Activated CD4-positive, alpha-beta T cell treated with anti-CD3 and anti-CD28 coated beads for 24 hours (primary cell): ENCODE results near the gene CD2.
A peak's percentile ranks its signal among the peaks of the same experiment; 100 is the strongest.

ENCODE experiments used
- DNase-seq, 2 donors: peaks; one replicate each; pipeline ENCODE4 v3.0.0-alpha.2; 2020; ENCODE audit warnings: low read depth in 2 of 2

The CD2 gene, protein sequence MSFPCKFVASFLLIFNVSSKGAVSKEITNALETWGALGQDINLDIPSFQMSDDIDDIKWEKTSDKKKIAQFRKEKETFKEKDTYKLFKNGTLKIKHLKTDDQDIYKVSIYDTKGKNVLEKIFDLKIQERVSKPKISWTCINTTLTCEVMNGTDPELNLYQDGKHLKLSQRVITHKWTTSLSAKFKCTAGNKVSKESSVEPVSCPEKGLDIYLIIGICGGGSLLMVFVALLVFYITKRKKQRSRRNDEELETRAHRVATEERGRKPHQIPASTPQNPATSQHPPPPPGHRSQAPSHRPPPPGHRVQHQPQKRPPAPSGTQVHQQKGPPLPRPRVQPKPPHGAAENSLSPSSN

DNA sequence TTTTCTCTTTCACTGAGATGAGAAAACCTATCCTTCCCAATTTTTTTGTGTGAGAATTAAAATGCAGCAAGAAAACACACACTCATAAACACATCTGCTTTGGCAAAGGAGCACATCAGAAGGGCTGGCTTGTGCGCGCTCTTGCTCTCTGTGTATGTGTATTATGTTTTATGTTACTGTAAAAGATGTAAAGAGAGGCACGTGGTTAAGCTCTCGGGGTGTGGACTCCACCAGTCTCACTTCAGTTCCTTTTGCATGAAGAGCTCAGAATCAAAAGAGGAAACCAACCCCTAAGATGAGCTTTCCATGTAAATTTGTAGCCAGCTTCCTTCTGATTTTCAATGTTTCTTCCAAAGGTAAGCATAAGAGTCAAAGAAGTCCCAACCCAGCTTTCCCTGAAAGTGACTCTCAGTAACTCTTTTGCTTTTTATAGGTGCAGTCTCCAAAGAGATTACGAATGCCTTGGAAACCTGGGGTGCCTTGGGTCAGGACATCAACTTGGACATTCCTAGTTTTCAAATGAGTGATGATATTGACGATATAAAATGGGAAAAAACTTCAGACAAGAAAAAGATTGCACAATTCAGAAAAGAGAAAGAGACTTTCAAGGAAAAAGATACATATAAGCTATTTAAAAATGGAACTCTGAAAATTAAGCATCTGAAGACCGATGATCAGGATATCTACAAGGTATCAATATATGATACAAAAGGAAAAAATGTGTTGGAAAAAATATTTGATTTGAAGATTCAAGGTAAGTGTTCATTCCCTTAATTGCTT is at the start of gene CD2:
TSS of gene CD2 (plus strand) at position 233 of the 780 bp plus-strand sequence. CDS start at position 296, 63 bp downstream.
- peak in 1 of 2 donors; percentile 42 for DNase-seq

DNA sequence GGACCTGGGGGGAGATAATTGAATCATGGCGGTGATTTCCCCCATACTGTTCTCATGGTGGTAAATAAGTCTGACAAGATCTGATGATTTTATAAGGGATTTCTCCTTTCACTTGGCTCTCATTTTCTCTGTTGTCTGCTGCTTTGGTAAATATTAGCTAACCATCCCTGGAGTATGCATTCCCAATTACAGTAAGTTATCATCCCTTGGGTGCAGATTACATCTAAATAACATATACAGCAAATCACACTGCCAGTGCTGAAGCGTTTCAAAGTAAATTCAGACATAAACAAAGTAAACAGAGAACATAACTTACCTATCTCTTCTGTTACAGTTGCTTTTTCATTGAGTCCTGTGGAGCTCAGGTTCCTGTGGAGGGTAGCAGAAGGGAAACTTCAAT is 48.1 kb upstream of the CD2 start:
- DNase-seq, result no peak

DNA sequence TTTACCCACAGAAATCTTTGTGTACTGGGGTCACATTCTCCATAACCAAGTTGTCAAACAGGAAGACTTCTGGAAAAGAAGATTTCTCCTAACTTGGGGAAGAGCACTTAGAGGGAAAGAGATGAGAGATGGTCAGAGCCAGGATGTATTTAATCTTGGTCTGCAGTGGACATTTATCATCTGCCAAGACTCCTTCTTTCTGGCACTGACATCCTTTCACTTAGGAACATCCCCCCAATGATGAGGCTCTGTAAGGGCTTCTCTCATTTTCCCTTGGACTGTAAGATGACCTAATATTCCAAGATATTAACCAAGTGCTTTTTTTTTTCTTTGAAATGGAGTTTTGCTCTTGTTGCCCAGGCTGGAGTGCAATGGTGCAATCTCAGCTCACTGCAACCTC is 47.4 kb upstream of the CD2 start:
- no peak for DNase-seq

DNA sequence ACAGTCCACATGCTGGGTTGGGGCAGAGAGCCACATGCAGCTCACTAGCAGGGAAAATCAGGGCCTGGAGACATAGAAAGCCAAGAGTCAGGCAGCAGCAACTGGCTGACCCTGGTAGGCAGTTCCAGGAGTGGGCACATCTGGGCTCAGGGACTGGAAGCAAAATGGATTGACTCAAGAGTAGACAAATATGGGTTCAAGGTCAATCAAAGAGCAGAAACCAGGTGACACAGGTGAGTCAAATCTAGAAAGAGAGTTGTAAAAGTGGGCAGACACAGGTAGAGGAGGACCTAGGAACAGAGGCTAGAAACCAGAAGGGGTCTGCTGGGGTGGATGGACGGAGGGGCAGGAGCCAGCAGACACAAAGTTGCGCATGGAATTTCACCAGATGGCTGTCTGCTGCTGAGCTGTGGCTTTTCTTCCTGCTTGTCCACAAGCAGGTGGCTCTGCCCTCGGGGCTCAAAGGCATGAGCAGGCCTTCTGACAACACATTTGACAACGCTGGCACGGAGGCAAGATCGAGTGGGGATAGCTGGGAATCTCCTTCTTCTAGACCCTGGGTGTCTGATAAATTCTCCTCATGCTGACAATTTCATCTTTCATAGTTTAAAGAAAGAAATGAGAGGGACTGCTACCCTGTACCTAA is 45.9 kb upstream of the CD2 start:
- DNase-seq, result no peak

DNA sequence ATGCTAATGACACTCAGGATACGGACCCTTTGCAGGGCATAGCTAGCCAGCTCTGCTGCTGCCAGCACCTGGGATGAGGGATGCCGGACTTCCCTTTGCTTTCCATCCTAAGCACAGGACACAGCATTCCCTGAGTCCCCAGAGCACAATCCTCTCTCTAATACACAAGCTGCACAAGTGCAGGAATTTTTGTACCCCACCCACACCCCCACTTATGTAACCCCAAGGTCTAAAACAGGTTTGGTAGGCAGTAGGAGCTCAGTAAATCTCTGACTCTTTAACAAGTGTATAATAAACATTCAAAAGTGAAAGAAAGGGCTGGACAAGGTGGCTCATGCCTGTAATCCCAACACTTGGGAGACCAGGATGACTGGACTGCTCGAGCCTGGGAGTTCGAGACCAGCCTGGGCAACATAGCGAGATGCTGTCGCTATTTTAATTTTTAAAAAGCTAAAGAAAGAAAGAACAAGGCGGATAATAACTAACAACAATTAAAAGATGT is 44.5 kb upstream of the CD2 start:
- DNase-seq, result no peak

DNA sequence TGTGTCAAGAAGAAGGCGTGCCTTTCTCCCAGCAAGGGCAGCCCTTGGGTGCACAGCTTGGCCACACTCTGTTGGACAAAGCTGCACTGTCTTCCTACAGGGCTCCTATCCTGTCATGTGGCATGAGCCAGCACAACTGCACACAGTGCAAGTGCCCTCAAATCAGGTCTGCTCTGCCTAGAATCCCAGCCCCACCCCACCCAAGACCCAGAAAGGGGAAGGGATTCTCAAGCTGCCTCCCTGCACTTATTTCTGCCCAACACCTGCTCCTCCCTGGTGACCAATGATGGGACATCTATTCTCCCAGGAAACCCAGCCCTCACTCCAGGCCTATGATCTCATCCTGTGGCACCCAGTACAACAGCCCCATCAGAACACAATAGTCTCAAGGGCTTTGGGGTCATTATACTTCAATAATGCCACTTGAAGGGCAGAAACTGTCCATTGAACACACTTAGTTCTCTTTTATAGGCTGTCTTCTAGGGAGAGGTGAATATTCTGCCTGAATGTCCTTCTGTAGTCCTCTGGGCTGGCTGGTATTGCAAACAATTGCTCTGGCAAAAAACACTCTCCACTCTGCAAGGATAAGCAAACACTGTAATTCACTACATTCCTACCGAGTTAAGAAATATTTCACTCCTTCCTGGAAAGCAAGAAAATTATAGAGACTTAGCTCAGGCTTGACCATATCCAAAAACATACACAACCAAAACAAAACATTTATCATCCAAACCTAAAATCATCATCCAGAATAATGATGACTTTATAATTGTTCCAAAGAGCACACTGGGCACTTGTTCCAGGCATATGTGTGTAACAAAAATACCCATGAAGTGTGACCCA is 43.6 kb upstream of the CD2 start:
- no peak for DNase-seq

DNA sequence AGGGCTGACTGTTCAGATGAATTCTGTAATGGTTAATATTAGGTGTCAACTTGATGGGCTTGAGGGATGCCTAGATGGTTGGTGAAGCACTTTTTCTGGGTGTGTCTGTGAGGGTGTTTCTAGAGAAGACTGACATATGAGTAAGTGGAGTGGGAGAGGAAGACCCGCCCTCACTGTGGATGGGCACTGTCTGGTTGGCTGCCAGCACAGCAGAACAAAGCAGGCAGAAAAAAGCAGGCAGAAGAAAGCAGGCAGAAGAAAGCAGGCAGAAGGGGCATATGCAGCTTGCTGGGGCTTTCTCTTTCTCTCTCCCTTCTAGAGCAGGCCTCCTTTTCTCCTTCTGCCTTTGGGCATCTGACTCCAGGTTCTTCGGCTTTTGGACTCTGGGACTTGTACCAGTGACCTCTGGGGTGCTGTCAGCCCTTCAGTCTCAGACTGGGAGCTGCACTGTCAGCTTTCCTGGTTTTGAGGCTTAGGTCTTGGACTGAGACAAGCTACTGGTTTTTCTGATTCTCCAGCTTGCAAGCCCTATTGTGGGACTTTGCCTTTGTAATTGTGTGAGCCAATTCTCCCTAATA is 42.9 kb upstream of the CD2 start:
- DNase-seq, result peak in 1 of 2 donors; percentile 14

DNA sequence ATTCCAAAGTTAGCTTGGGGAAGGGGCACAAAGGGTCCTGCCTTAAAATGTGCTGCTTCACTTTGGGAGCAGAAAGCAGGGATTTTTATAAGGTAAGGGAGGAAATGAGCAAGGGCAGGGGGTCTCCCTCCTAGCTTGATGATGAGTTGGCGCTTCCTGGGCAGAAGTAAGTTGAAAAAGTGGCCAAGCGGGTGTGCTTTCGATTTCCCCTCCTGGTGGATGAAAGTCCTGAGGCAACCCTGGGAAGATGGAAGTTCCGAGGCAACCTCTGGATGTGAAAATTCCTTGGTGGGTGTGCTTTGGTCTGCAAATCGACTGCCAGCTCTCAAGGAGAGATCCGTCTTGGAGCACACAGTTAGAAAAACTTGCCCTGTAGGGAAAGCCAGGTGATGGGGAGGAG is 41.7 kb upstream of the CD2 start:
- DNase-seq, result no peak

DNA sequence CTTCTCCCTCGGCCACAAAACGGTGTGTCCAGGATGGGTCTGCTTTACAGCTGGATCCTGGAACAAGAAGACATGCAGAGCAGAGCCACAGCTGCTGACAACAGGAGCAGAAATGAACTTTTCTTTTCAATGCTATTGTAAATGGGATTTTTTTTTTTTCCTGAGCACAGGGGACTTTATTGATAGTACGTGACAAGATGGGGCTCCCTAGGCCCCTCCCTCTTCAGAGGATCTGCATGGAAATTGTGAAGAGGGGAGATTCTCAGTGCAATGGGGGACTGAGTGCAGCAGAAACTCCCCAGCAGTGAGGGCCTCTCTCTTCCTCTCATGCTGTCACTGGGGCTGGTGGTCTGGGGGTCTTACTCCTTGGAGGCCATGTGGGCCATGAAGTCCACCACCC is 40.8 kb upstream of the CD2 start:
- no peak for DNase-seq

DNA sequence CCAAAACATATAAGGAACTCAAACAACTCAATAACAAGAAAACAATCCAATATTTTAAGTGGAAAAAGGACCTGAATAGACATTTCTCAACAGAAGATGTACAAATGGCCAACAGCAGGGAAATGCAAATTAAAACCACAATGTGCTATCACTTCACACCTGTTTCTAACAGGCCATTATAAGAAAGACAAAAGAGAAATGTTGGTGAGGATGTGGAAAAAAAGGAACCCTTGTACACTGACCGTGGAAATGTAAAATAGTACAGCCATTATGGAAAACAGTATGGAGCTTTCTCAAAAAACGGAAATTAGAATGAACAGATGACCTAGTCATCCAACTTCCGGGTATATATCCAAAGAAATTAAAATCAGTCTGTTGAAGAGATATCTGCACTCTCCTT is 37.8 kb upstream of the CD2 start:
- no peak for DNase-seq

DNA sequence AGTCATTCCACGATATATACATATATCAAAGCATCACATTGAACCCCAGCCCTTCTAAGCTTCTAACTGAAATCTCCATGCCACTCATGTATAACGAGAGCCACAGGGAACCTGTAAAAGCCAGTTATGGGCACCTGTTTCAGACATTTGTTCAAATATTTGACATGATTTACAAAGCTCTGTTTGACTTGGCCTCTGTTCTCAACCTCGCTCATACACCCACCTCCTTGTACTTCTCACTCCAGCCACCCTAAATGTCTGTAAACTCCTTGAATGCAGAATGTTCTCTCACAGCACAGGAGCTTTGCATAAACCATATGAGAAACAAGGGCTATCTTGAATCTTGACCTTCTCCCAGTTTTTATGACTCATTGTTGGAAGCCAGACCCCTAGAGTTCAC is 36.9 kb upstream of the CD2 start:
- no peak for DNase-seq

DNA sequence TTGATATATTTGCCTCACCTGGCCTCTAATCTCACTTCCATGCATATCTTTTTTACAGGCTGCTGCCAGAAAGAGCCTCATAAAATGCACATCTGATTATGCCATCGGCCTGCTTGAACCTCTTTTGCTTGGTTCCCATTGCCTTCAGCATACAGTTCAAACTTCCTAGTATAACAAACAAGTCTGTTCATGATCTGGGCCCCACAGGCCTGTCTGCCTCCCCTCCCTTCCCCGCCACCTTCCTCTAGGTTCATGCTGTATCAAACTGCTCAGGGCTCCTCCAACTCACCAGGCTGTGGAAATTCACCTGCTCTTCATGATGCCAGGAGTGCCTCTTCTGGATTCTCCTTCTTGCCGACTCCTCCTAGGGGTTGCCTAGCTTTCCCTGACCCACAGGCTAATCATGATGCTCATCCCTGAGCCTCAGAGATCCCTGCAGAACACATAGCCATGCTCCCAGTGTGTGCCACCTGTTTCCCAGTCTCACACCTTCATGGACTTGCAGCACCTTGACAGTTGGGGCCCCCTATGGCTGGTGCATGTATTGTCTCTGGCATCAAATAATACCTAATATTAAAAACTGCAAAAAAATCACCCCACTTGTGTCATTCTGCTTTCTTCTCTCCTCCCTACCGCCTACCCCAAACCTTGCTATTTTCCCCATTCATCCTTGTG is 33.7 kb upstream of the CD2 start:
- DNase-seq, result no peak

DNA sequence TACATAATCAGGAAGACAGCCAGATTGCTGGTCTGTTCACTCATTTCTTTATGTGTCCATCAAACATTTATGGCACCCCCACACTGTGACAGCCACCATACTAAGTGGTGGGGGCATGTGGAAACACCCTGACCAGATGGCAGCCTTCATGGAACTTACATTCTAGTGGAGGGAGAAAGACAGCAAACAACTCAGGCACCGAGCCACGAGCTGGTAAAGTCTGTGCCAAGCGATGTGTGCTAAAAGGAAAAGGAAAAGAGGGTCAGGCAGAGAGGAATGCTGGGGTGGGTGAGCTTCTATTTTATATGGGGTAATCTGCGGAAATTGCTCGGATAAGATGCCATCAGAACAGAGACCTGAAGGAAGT is 33.2 kb upstream of the CD2 start:
- DNase-seq, result no peak

DNA sequence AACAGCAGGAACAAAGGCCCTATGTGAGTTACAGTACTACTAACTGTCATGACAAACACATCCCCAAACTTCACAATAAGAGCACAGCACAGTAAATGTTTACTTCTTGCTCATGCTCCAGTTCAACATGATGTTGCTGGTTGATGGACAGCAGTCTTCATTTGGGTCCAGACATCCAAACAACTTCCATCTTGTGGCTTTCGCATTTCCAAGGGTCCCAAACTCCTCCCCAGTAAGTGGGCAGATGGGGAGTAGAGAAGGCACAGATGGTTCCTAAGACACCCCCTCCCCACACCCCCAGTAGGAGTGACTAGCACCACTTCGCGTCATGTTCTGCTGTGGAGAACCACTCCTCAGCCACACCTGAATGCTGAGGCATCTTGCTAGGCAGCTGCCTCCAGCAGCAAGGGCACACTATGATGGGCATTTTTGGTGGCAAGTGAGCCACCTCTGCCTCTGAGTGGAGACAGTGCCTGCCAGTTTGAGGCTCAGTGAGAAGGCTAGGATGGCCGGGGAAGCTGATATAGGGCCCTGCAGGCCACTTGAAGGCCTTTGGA is 32.7 kb upstream of the CD2 start:
- no peak for DNase-seq

DNA sequence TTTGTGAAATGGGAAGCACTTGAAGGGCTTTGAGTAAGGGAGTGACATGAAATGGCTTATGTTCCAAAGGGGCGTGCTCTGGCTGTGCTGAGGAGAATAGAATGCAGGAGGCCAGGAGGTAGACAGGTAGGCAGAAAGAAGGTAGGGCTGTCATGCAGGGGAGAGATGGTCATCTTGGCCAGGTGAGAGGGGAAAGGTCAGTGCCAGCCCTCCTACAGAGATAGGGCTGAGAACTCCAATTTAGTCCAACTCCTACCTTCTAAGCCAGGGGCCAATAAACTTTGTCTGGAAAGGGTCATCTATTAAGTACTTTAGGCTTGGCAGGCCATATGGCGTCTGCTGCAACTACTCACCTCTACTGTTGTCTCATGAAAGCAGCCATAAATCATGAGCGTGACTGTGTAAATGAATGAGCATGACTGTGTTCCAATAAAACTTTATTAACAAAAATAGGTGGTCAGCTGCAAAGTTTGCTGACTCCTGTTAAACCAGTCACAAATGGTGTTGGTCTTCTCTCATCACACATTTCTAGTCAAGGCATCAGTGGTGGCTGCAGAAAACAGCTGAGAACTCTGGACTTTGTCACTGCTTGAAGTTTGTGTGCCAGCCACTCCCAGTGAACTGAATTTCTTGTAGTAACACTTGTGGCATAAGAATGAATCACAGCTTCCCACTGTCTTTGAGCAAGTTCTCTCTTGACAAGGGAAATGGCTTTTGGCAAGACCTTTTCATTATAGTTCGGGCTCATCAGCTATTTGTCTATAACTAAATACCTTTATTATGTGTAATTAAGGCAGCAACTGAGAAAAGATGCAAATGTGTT is 32.0 kb upstream of the CD2 start:
- no peak for DNase-seq

DNA sequence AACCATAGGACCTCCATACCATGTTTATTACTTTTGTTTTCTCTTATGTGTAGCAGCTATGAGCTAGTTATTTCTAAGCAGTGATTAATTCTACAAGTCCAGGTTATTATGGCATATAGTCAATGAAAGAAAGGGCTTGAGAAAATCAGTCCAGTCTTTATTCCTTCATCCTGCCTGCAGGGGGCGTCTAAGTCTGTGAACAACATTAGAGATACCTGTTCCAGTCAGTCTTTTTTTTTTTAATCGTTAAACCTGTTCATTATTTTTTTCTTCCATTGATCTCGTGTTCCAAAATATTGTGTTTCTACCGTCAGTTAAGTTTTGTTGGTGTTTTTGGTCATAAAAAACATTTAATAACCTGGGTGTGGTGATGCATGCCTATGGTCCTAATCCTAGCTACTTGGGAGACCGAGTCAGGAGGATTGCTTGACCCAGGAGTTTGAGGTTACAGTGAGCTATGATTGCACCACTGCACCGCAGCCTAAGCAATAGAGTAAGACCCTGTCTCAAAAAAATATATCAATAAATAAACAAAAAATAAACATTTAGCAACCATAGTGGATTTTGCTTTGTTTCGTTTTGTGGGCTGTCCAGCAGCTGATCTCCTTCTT is 29.4 kb upstream of the CD2 start:
- peak; percentile 71 to 76 for DNase-seq

DNA sequence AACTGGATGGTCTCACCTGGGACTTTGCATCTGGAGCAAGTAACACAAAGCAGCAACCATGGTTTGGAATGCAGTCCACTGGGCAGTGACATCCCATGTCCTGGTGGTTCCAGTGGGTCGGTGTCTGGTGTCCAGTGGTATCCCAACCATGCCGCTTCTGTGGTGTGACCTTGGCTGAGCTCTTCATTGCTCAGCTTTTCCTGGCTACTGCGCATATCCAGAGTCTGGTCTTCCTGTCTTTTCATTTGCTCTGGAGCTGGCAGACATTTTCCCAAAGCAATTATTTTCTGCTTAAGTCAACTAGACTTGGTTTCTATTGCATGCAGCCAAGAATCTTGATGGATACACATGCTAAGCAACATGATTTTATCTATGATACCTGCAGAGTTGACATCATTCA is 28.4 kb upstream of the CD2 start:
- no peak for DNase-seq

DNA sequence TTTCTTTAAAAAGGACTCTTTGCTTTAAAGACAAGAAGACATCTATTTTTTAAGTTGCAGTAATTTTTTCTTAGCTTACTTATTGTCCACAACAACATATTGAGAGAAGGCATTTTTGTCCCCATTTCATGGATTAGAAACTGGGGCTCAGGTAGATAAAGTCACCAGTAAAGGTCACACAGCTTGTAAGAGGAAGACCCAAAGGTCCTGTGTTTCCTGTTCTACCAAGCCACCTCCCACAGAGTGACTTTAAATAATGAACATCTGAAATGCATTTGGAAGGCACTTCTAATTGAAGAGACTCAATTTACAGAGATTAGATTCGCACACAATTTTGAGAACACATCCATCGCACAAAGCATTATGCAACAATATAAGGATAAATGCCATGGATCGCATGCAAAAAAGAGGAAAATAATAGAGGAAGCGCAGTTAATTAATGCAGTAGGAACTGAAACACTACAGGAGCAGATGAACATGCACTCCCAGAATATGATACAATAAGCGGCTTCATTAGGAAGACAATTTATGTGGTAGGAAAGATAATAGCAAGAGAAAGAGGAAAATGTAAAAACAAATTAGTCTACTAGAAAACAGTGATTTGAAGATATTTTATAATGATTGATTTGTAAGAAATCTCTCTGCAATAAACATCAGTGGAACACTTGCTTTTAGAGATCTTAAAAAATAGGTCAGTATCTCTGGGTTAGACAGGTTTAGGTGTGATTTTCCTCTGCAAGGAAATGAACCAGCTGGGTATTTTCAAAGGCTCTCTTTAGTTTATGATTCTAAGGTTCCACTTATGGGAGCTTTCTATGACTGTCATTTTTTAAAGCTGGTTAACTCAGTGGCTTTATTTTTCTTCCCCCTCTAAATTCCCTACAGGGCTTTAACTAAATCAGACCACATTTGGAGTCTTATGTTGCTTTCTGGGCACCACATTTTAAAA is 27.1 kb upstream of the CD2 start:
- no peak for DNase-seq
